Astrocyte of the spinal cord (primary cell): Measurements from ENCODE around the gene P2RY14.

Experiments
- DNase-seq: peaks from one replicate; pipeline ENCODE4 v3.0.0; 2011; ENCODE audit warnings: low read depth, low spot score
- H3K4me3 ChIP-seq: 2 replicates; pipeline ENCODE4 v1.5.1; 2011; ENCODE audit warnings: low read depth, mild to moderate bottlenecking, low read length, moderate library complexity
- CTCF ChIP-seq: IDR thresholded peaks from 2 replicates; pipeline ENCODE4 v1.5.1; 2012; ENCODE audit warnings: low read depth, mild to moderate bottlenecking, low read length, inconsistent platforms
- in situ Hi-C: cut with HindIII; loops from 2 replicates; pipeline ENCODE4 v1.10.0; 2017; ENCODE audit warnings: low sequenced_read_pairs

The P2RY14 gene

GRCh38 chr3:151283387-151283786 is 5.0 kb upstream of the P2RY14 start:
- no peak overlapping the region for H3K4me3 ChIP-seq
- in situ Hi-C loops: no loop called here
- no peak for TF ChIP-seq CTCF
- DNase-seq: no peak

GRCh38 chr3:151282921-151283320 is 4.6 kb upstream of the P2RY14 start:
- in situ Hi-C loops: no loop called here
- H3K4me3 ChIP-seq: no peak overlapping the region
- TF ChIP-seq CTCF: peak; percentile 44
- DNase-seq: peak; percentile 67

GRCh38 chr3:151281671-151282324 is 3.5 kb upstream of the P2RY14 start:
- no peak overlapping the region for H3K4me3 ChIP-seq
- no peak for TF ChIP-seq CTCF
- in situ Hi-C loops: no loop called here
- peak; percentile 43 for DNase-seq

- no peak for DNase-seq
- in situ Hi-C loops: no loop called here
- no peak for TF ChIP-seq CTCF
- no peak overlapping the region for H3K4me3 ChIP-seq
Measured at GRCh38 chr3:151276687-151277042, 1.7 kb downstream of the P2RY14 start.

- TF ChIP-seq CTCF: no peak
- no peak overlapping the region for H3K4me3 ChIP-seq
- in situ Hi-C loops: no loop called here
- DNase-seq: no peak
Measured at GRCh38 chr3:151276038-151276686, 2.2 kb downstream of the P2RY14 start.

GRCh38 chr3:151275091-151275490 is 3.3 kb downstream of the P2RY14 start:
- H3K4me3 ChIP-seq: no peak overlapping the region
- no peak for TF ChIP-seq CTCF
- no peak for DNase-seq
- in situ Hi-C loops: no loop called here
